Esophagus muscularis mucosa (tissue), 4 donors: Measurements from ENCODE around the gene ANXA9. TPM values are rescaled to one million over a fixed set of nuclear protein-coding genes. Genes with fewer than 3 reads are reported as not detected.

Experiments
- DNase-seq: peaks from one replicate; pipeline ENCODE4 v3.0.0-alpha.2; 2017; ENCODE audit errors: extremely low spot score
- H3K27ac ChIP-seq, 4 donors: fragments of 200-600 bp; sonication (generic); replicated peaks in 1 of 4; 1 replicate in 3 of 4; 2 replicates in 1 of 4; pipeline ENCODE4 v1.5.1; 2016 to 2019; ENCODE audit warnings: mild to moderate bottlenecking in 1 of 4
- H3K27me3 ChIP-seq, 4 donors: fragments of 200-600 bp; sonication (generic); one replicate each; pipeline versions ENCODE4 v1.5.1 to v1.6.0; 2016 to 2019
- H3K36me3 ChIP-seq, 4 donors: fragments of 200-600 bp; sonication (generic); one replicate each; pipeline ENCODE4 v1.5.1; 2016 to 2019
- H3K4me1 ChIP-seq, 4 donors: fragments of 200-600 bp; sonication (generic); one replicate each; pipeline ENCODE4 v1.5.1; 2016 to 2019
- H3K4me3 ChIP-seq, 4 donors: fragments of 200-600 bp; sonication (generic); 1 replicate in 2 of 4; 2 replicates in 2 of 4; pipeline ENCODE4 v1.5.1; 2016 to 2019; ENCODE audit warnings: mild to moderate bottlenecking in 4 of 4, moderate library complexity in 1 of 4
- H3K9me3 ChIP-seq, 4 donors: fragments of 200-600 bp; sonication (generic); 1 replicate in 3 of 4; 2 replicates in 1 of 4; pipeline ENCODE4 v1.5.1; 2016 to 2019
- CTCF ChIP-seq, 3 experiments: fragments of 200-600 bp in 2 of 3; fragments of 450-650 bp in 1 of 3; sonication (generic) in 2 of 3; IDR thresholded peaks; one replicate each; pipeline ENCODE4 v1.5.1; 2017 to 2019; ENCODE audit warnings: antibody characterized with exemption in 3 of 3, mild to moderate bottlenecking in 2 of 3, moderate library complexity in 1 of 3
- EP300 ChIP-seq: sonication (generic); formaldehyde crosslinking; IDR thresholded peaks from one replicate; pipeline ENCODE4 v1.6.1; 2017; ENCODE audit warnings: antibody characterized with exemption
- POLR2A ChIP-seq: fragments of 450-650 bp; IDR thresholded peaks from one replicate; pipeline ENCODE4 v1.6.1; 2017; ENCODE audit warnings: antibody characterized with exemption, moderate library complexity, mild to moderate bottlenecking, low read depth
- POLR2AphosphoS5 ChIP-seq, 2 donors: sonication (generic); formaldehyde crosslinking; IDR thresholded peaks; one replicate each; pipeline ENCODE4 v1.6.1; 2017; ENCODE audit warnings: antibody characterized with exemption in 2 of 2
- WGBS: methylation state at CpG from one replicate; pipeline ENCODE4 v1.1.5; 2018; 5-methylcytosine and 5-hydroxymethylcytosine counted together
- intact Hi-C: fragments of 100-400 bp; cut with DNase I; formaldehyde crosslinking; loops from one replicate; pipeline ENCODE4 v1.15.1; 2023
- total RNA-seq, 4 donors: library from RNA; depleted of rRNA; stranded (reverse); fragments of >200 nt; gene quantifications; one replicate each; pipeline versions ENCODE4 v1.1.0 to v1.2.1, GENCODE V29; 2016

Gene ANXA9
- under 1 TPM; 0.13 to 0.42 (median 0.34) TPM for total RNA-seq

- intact Hi-C loops: no loop called here
- H3K9me3 ChIP-seq: no peaks in the 10 kb centered on the region
- no peak for TF ChIP-seq POLR2AphosphoS5 (IDR thresholded peaks at IDR 0.05)
- H3K4me1 ChIP-seq: peaks cover 17 to 44% (median 37%) of the 10 kb centered on the region in 4 donors
- H3K36me3 ChIP-seq: no peaks in the 10 kb centered on the region
- no peak within 1 kb of the TSS for H3K4me3 ChIP-seq
- H3K27me3 ChIP-seq: no peaks in the 10 kb centered on the region
- WGBS: 75% methylated on average over 11 of the region's 12 CpGs
- DNase-seq: no peak
- H3K27ac ChIP-seq: no peak within 1 kb of the TSS
These were observed at the start of gene ANXA9 for GRCh38 chr1:150981805-150982712. TSS of gene ANXA9 (plus strand) at chr1:150982292. CDS start at chr1:150983106, 814 bp downstream.

DNA sequence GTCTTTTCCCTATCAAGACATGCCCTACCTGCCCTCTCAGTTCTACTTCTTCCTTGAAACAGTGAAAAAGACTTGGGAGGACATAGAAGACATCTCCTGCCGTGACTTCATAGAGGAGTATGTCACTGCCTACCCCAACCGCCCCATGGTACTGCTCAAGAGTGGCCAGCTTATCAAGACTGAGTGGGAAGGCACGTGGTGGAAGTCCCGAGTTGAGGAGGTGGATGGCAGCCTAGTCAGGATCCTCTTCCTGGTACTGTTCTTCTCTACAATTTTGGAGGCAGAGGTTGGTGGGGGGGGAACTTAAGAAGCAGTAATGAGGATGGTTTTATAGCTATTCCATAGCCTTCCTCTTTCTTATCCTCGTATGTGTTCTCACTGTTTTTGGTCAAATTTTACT is 37.2 kb upstream of the ANXA9 start:
- no peak for DNase-seq
- H3K4me3 ChIP-seq: no peak overlapping the region
- intact Hi-C loops: no loop called here
- H3K4me1 ChIP-seq: no peaks in the 10 kb centered on the region
- H3K27ac ChIP-seq: no peak overlapping the region
- H3K9me3 ChIP-seq: no peaks in the 10 kb centered on the region
- H3K27me3 ChIP-seq: no peaks in the 10 kb centered on the region
- WGBS: 90% methylated on average over 5 of the region's 5 CpGs
- H3K36me3 ChIP-seq: peaks cover 87 to 100% (median 100%) of the 10 kb centered on the region in 4 donors
- no peak for TF ChIP-seq EP300
- TF ChIP-seq POLR2A: no peak
- no peak for TF ChIP-seq CTCF (IDR thresholded peaks at IDR 0.05)
- TF ChIP-seq POLR2AphosphoS5 (IDR thresholded peaks at IDR 0.05): no peak

DNA sequence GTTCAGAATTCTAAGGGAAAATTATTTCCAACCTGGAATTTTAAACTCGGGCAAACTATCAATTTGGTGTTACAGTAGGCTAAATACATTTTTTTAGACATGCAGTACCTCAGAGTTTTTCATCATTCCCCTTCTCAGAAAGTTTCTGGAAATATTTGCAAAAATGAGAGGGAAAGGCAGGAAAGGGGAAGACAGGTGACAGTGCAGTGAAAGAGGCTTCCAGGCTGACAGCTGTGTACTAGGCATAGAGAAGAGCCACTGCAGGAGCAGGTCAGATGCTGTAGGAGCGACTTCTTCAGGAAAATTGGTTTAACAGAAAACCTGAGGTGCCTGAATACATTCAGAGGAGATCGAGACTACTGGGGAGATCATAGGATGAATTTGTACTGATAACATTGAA is 27.4 kb upstream of the ANXA9 start:
- WGBS: 90% methylated on average over 3 of the region's 3 CpGs
- Histone ChIP-seq H3K9me3 (no peaks in the 10 kb centered on the region), H3K36me3 (peaks cover 61 to 100% (median 81%) of the 10 kb centered on the region in 4 donors), H3K4me3 (no peak overlapping the region), H3K27me3 (no peaks in the 10 kb centered on the region), H3K27ac (no peak overlapping the region), H3K4me1 (no peaks in the 10 kb centered on the region)
- no peak for DNase-seq
- intact Hi-C loops: no loop called here
- TF ChIP-seq CTCF (IDR thresholded peaks at IDR 0.05): no peak
- TF ChIP-seq POLR2AphosphoS5 (IDR thresholded peaks at IDR 0.05): no peak
- TF ChIP-seq POLR2A: no peak
- no peak for TF ChIP-seq EP300

GRCh38 chr1:150955280-150955679 is 26.8 kb upstream of the ANXA9 start:
- DNase-seq: no peak
- H3K27me3 ChIP-seq: no peaks in the 10 kb centered on the region
- H3K4me1 ChIP-seq: no peaks in the 10 kb centered on the region
- no peaks in the 10 kb centered on the region for H3K9me3 ChIP-seq
- TF ChIP-seq CTCF (IDR thresholded peaks at IDR 0.05) (no peak), POLR2A (no peak), EP300 (no peak), POLR2AphosphoS5 (IDR thresholded peaks at IDR 0.05) (no peak)
- H3K36me3 ChIP-seq: peaks cover 62 to 100% (median 81%) of the 10 kb centered on the region in 4 donors
- intact Hi-C loops: no loop called here
- H3K27ac ChIP-seq: no peak overlapping the region
- no peak overlapping the region for H3K4me3 ChIP-seq

- intact Hi-C loops: no loop called here
- Histone ChIP-seq H3K4me3 (no peak overlapping the region), H3K9me3 (no peaks in the 10 kb centered on the region), H3K27ac (no peak overlapping the region), H3K27me3 (no peaks in the 10 kb centered on the region), H3K4me1 (no peaks in the 10 kb centered on the region), H3K36me3 (peaks cover 53 to 100% (median 81%) of the 10 kb centered on the region in 4 donors)
- 98% methylated on average over 11 of the region's 11 CpGs for WGBS
- no peak for TF ChIP-seq EP300
- TF ChIP-seq CTCF (IDR thresholded peaks at IDR 0.05): no peak
- TF ChIP-seq POLR2A: no peak
- no peak for TF ChIP-seq POLR2AphosphoS5 (IDR thresholded peaks at IDR 0.05)
- DNase-seq: no peak
These were observed 24.4 kb upstream of the ANXA9 start for GRCh38 chr1:150957666-150958065.
